Lower leg skin (tissue), 4 donors: ENCODE data around the gene ERC2. TPM values are rescaled to one million over a fixed set of nuclear protein-coding genes. Genes with fewer than 3 reads are reported as not detected.

ENCODE experiments used
- DNase-seq, 2 donors: peaks; one replicate each; pipeline ENCODE4 v3.0.0-alpha.2; 2019; ENCODE audit warnings: low spot score in 2 of 2
- H3K4me3 ChIP-seq: fragments of 200-600 bp; sonication (generic); 2 replicates; pipeline ENCODE4 v1.5.1; 2017; ENCODE audit warnings: mild to moderate bottlenecking, low read depth; ENCODE audit not compliant: poor library complexity, severe bottlenecking
- POLR2A ChIP-seq, 2 donors: fragments of 450-650 bp; IDR thresholded peaks; one replicate each; pipeline ENCODE4 v1.6.1; 2016 to 2017; ENCODE audit warnings: antibody characterized with exemption in 2 of 2, mild to moderate bottlenecking in 1 of 2, moderate library complexity in 1 of 2
- WGBS, 2 donors: methylation state at CpG; one replicate each; pipeline ENCODE4 v1.1.5; 2018; 5-methylcytosine and 5-hydroxymethylcytosine counted together
- intact Hi-C: fragments of 100-400 bp; cut with DNase I; formaldehyde crosslinking; loops from one replicate; pipeline ENCODE4 v1.15.0; 2023; ENCODE audit warnings: low total_unique reads
- total RNA-seq, 4 donors: library from RNA; depleted of rRNA; stranded (reverse); fragments of >200 nt; gene quantifications; one replicate each; pipeline ENCODE4 v1.1.0, GENCODE V29; 2016
- TF ChIP-seq, protein P1 (sequence below), 3 donors: fragments of 450-650 bp; IDR thresholded peaks; one replicate each; pipeline ENCODE4 v1.5.1; 2016; ENCODE audit warnings: antibody characterized with exemption in 3 of 3, mild to moderate bottlenecking in 3 of 3, moderate library complexity in 2 of 3

The ERC2 gene
- total RNA-seq, 4 donors from 2014 or later, result 0.23 to 1.3 (median 0.42) TPM; not detected in 1

GRCh38 chr3:55790596-55791350 is 677.5 kb downstream of the ERC2 start:
- no peak overlapping the region for H3K4me3 ChIP-seq
- no peak for DNase-seq
- WGBS, 2 donors, result 92 to 94% methylated on average over 3 of the region's 3 CpGs
- intact Hi-C loops, result no loop called here
- no peak for TF ChIP-seq POLR2A (IDR thresholded peaks at IDR 0.05)
- TF ChIP-seq, protein P1, sequence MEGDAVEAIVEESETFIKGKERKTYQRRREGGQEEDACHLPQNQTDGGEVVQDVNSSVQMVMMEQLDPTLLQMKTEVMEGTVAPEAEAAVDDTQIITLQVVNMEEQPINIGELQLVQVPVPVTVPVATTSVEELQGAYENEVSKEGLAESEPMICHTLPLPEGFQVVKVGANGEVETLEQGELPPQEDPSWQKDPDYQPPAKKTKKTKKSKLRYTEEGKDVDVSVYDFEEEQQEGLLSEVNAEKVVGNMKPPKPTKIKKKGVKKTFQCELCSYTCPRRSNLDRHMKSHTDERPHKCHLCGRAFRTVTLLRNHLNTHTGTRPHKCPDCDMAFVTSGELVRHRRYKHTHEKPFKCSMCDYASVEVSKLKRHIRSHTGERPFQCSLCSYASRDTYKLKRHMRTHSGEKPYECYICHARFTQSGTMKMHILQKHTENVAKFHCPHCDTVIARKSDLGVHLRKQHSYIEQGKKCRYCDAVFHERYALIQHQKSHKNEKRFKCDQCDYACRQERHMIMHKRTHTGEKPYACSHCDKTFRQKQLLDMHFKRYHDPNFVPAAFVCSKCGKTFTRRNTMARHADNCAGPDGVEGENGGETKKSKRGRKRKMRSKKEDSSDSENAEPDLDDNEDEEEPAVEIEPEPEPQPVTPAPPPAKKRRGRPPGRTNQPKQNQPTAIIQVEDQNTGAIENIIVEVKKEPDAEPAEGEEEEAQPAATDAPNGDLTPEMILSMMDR (IDR thresholded peaks at IDR 0.05), result no peak

DNA sequence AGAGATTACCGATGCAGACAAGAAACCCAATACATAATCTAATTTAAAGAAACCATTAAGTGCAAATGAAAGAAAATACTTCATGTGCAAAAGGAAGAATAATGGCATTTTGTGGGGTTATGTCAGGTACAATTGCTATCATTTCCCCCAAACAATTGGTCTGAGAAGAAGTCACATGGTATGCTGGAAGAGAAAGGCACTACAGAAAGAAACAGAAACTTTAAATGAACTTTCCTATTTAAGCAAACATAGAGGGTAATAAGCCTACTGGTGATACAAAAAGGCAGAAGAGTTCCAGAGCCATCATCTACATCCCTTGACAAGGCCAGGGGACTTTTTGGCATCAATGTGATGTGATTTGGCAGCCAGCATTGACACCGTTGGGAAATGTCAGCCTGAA is 678.8 kb downstream of the ERC2 start:
- DNase-seq, result no peak
- no peak overlapping the region for H3K4me3 ChIP-seq
- TF ChIP-seq, protein P1 (IDR thresholded peaks at IDR 0.05), result no peak
- TF ChIP-seq POLR2A (IDR thresholded peaks at IDR 0.05), result no peak
- WGBS, 2 donors, result 63 to 71% methylated on average over 2 of the region's 2 CpGs
- intact Hi-C loops, result no loop called here

DNA sequence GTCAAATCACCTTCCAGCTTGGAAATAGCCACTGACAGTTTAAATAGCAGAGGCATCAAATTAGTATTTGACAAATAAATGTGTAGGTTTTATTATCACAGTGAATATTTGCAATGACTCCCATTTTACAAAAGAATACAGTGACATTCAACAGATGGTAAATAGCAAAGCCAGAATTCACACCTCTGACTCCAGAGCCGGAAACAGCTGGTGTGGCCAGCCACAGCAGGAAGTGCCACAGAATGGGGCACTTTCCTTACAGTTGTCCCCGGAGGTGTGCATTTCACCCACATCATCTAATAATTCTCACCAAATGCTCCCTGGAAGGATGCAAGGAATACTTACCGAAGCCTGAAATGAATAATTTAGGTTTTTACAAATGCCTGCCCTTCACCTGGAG is 685.5 kb downstream of the ERC2 start:
- no peak for TF ChIP-seq POLR2A (IDR thresholded peaks at IDR 0.05)
- TF ChIP-seq, protein P1 (IDR thresholded peaks at IDR 0.05), result no peak
- WGBS, 2 donors, result 71 to 75% methylated on average over 3 of the region's 3 CpGs
- no peak overlapping the region for H3K4me3 ChIP-seq
- no peak for DNase-seq
- intact Hi-C loops, result no loop called here

DNA sequence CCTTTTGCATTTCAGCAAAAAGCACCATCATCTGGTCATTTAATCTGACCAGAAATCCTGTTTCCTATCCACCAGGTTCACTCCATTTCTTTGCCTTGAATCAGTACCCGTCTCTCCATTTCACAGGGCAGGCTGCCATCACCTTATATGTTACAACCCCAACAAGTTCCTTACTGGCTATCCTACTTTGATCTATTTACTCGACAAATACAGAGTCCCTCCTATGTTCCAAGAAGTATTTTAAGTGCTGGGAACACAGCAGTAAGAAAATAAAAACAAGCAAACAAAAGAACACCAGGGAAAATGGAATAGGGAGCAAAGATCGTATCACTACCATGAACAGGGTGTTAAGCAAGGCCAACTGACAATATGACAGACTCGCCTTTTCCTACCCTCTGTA is 685.9 kb downstream of the ERC2 start:
- TF ChIP-seq, protein P1 (IDR thresholded peaks at IDR 0.05), result no peak
- TF ChIP-seq POLR2A (IDR thresholded peaks at IDR 0.05), result no peak
- 76 to 80% methylated on average over 4 of the region's 4 CpGs for WGBS, 2 donors
- no peak overlapping the region for H3K4me3 ChIP-seq
- no peak for DNase-seq
- intact Hi-C loops, result no loop called here

GRCh38 chr3:55780913-55781312 is 687.4 kb downstream of the ERC2 start:
- no peak for DNase-seq
- TF ChIP-seq POLR2A (IDR thresholded peaks at IDR 0.05), result no peak
- TF ChIP-seq, protein P1 (IDR thresholded peaks at IDR 0.05), result no peak
- WGBS, 2 donors, result 76 to 77% methylated on average over 4 of the region's 4 CpGs
- intact Hi-C loops, result no loop called here
- no peak overlapping the region for H3K4me3 ChIP-seq

DNA sequence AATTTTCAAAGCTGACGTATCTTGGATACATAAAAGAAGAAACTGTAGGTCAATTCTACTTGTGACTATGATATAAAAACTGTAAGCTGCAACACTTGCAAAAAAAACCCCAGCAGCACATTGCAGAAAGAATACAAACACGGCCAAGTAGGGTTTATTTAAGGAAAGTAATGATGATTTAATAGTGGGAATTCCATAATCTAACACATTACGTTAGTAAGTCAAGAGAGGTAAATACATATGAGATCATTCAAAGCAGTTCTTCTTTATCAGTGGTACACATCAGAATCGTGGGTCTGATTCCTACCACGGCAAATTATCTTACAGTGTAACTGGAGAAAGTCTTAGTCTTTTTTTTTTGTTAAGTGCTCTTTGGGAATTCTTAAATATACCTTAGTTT is 688.7 kb downstream of the ERC2 start:
- intact Hi-C loops, result no loop called here
- TF ChIP-seq, protein P1 (IDR thresholded peaks at IDR 0.05), result no peak
- TF ChIP-seq POLR2A (IDR thresholded peaks at IDR 0.05), result no peak
- no peak overlapping the region for H3K4me3 ChIP-seq
- DNase-seq, result no peak
- 54 to 55% methylated on average over 5 of the region's 5 CpGs for WGBS, 2 donors
